Activated CD8-positive, alpha-beta memory T cell treated with anti-CD3 and anti-CD28 coated beads, Interleukin-2, amount 10 ng/mL, durations not matched to agents 7 days and 5 days (primary cell): ENCODE results near the gene VPS26A. TPM values are rescaled to one million over a fixed set of nuclear protein-coding genes. Genes with fewer than 3 reads are reported as not detected.

Source experiments
- ATAC-seq: fragments of 150-1000 bp; cut with Tn5 transposase; one replicate; pipeline ENCODE4 v1.10.0; 2021; ENCODE audit warnings: moderate library complexity
- CTCF ChIA-PET: fragments of 350-600 bp; sonication (Branson Sonifier 250); formaldehyde crosslinking; loops from one replicate; lab custom pipeline; 2021; ENCODE audit warnings: antibody characterized with exemption; lab: Charles Lee
- DNase-seq: peaks from one replicate; pipeline ENCODE4 v3.0.0-alpha.2; 2020
- H3K27ac Mint-ChIP-seq: one replicate; pipeline ENCODE4 v1.8.0; 2021; ENCODE audit warnings: mild to moderate bottlenecking, mixed read lengths
- H3K27me3 Mint-ChIP-seq: one replicate; pipeline ENCODE4 v1.8.0; 2021; ENCODE audit warnings: mixed read lengths
- H3K36me3 Mint-ChIP-seq: one replicate; pipeline ENCODE4 v1.8.0; 2021; ENCODE audit warnings: mild to moderate bottlenecking, mixed read lengths
- H3K4me1 Mint-ChIP-seq: one replicate; pipeline ENCODE4 v1.8.0; 2021; ENCODE audit warnings: mixed read lengths
- H3K4me3 Mint-ChIP-seq: one replicate; pipeline ENCODE4 v1.8.0; 2021; ENCODE audit warnings: mild to moderate bottlenecking, moderate library complexity, mixed read lengths
- H3K9me3 Mint-ChIP-seq: one replicate; pipeline ENCODE4 v1.8.0; 2022; ENCODE audit warnings: low read depth, mixed read lengths
- total RNA-seq, 2 experiments: library from RNA; stranded (reverse); gene quantifications; one replicate each; pipeline ENCODE4 v1.2.3, GENCODE V29; 2021

Gene VPS26A
- total RNA-seq, 2 experiments from 2014 or later, result 53.6 to 58.1 TPM

GRCh38 chr10:69202332-69202731 lies 78.4 kb downstream of the VPS26A start:
- H3K4me3 Mint-ChIP-seq, result peak overlapping the region; percentile 18
- DNase-seq (no peak), ATAC-seq (peak; percentile 40)
- peak overlapping the region; percentile 80 for H3K27ac Mint-ChIP-seq
- no peaks in the 10 kb centered on the region for H3K27me3 Mint-ChIP-seq
- peaks cover 47% of the 10 kb centered on the region for H3K36me3 Mint-ChIP-seq
- peaks cover 66% of the 10 kb centered on the region for H3K4me1 Mint-ChIP-seq
- CTCF ChIA-PET, result interaction anchor here (1.4 to 3.8 kb wide), 2 partner anchors 20 to 77 kb away, joined by 3 to 21 read pairs; no protein-coding TSS in a partner anchor
- no peaks in the 10 kb centered on the region for H3K9me3 Mint-ChIP-seq

GRCh38 chr10:69208761-69209160 lies 84.8 kb downstream of the VPS26A start:
- CTCF ChIA-PET, result interaction anchor here (7.3 kb wide), 1 partner anchor 8 kb away, joined by 65 read pairs; the partner anchor contains the start of gene HKDC1
- H3K9me3 Mint-ChIP-seq, result peaks cover 3% of the 10 kb centered on the region
- peaks cover 46% of the 10 kb centered on the region for H3K36me3 Mint-ChIP-seq
- peaks cover 57% of the 10 kb centered on the region for H3K4me1 Mint-ChIP-seq
- DNase-seq (no peak), ATAC-seq (no peak)
- H3K27ac Mint-ChIP-seq, result no peak overlapping the region
- no peaks in the 10 kb centered on the region for H3K27me3 Mint-ChIP-seq
- no peak overlapping the region for H3K4me3 Mint-ChIP-seq

- DNase-seq (no peak), ATAC-seq (no peak)
- Mint-ChIP-seq H3K4me1 (peaks cover 60% of the 10 kb centered on the region), H3K36me3 (peaks cover 53% of the 10 kb centered on the region), H3K27ac (peak overlapping the region; percentile 1), H3K9me3 (peaks cover 5% of the 10 kb centered on the region), H3K4me3 (no peak overlapping the region), H3K27me3 (no peaks in the 10 kb centered on the region)
- CTCF ChIA-PET, result interaction anchor here (0.7 to 7.3 kb wide), 2 partner anchors 7 to 10 kb away, joined by 3 to 65 read pairs; partner anchors contain the start of gene HKDC1
These were observed 86.0 kb downstream of the VPS26A start for GRCh38 chr10:69209787-69210484.

- CTCF ChIA-PET, result interaction anchor here (0.7 to 1.4 kb wide), 2 partner anchors 9 to 15 kb away, joined by 3 read pairs; partner anchors contain the start of gene HKDC1
These were observed 87.1 kb downstream of the VPS26A start for GRCh38 chr10:69211104-69211503.

GRCh38 chr10:69211524-69211923 lies 87.5 kb downstream of the VPS26A start:
- CTCF ChIA-PET, result interaction anchor here (1.4 kb wide), 1 partner anchor 15 kb away, joined by 3 read pairs; no protein-coding TSS in a partner anchor
- Mint-ChIP-seq H3K27ac (no peak overlapping the region), H3K4me1 (peaks cover 62% of the 10 kb centered on the region)

More at GRCh38 chr10:69211104-69211503, 87.1 kb downstream of the VPS26A start:
- Mint-ChIP-seq H3K4me3 (no peak overlapping the region), H3K36me3 (peaks cover 47% of the 10 kb centered on the region), H3K27ac (no peak overlapping the region), H3K9me3 (peaks cover 5% of the 10 kb centered on the region), H3K4me1 (peaks cover 62% of the 10 kb centered on the region), H3K27me3 (no peaks in the 10 kb centered on the region)
- DNase-seq (no peak), ATAC-seq (no peak)

GRCh38 chr10:69213591-69214311 lies 89.8 kb downstream of the VPS26A start:
- CTCF ChIA-PET, result interaction anchor here (0.5 to 8.2 kb wide), 4 partner anchors 7 to 209 kb away, joined by 3 to 65 read pairs (median 4); no protein-coding TSS in a partner anchor
- Mint-ChIP-seq H3K27me3 (no peaks in the 10 kb centered on the region), H3K36me3 (peaks cover 24% of the 10 kb centered on the region), H3K27ac (peak overlapping the region; percentile 54), H3K4me1 (peaks cover 52% of the 10 kb centered on the region), H3K4me3 (no peak overlapping the region), H3K9me3 (peaks cover 5% of the 10 kb centered on the region)
- no peak for DNase-seq
- no peak for ATAC-seq

More at GRCh38 chr10:69211524-69211923, 87.5 kb downstream of the VPS26A start:
- H3K27me3 Mint-ChIP-seq, result no peaks in the 10 kb centered on the region
- DNase-seq (no peak), ATAC-seq (no peak)
- H3K4me3 Mint-ChIP-seq, result no peak overlapping the region
- H3K36me3 Mint-ChIP-seq, result peaks cover 43% of the 10 kb centered on the region
- H3K9me3 Mint-ChIP-seq, result peaks cover 5% of the 10 kb centered on the region

GRCh38 chr10:69214666-69215131 lies 90.7 kb downstream of the VPS26A start:
- ATAC-seq, result peak; percentile 12
- Mint-ChIP-seq H3K36me3 (peaks cover 16% of the 10 kb centered on the region), H3K27me3 (no peaks in the 10 kb centered on the region), H3K27ac (peak overlapping the region; percentile 78), H3K4me3 (no peak overlapping the region), H3K9me3 (peaks cover 5% of the 10 kb centered on the region), H3K4me1 (peaks cover 48% of the 10 kb centered on the region)
- CTCF ChIA-PET, result interaction anchor here (1.0 to 8.2 kb wide), 4 partner anchors 8 to 210 kb away, joined by 3 to 65 read pairs (median 8); no protein-coding TSS in a partner anchor
- DNase-seq, result no peak

- Mint-ChIP-seq H3K36me3 (peaks cover 16% of the 10 kb centered on the region), H3K9me3 (peaks cover 5% of the 10 kb centered on the region), H3K4me1 (peaks cover 43% of the 10 kb centered on the region), H3K4me3 (peak overlapping the region; percentile 20), H3K27me3 (no peaks in the 10 kb centered on the region), H3K27ac (peak overlapping the region; percentile 78)
- ATAC-seq (peak; percentile 83), DNase-seq (peak; percentile 71)
- CTCF ChIA-PET, result interaction anchor here (1.2 to 8.2 kb wide), 4 partner anchors 9 to 211 kb away, joined by 4 to 65 read pairs (median 8); partner anchors contain the start of gene SUPV3L1
These were observed 91.6 kb downstream of the VPS26A start for GRCh38 chr10:69215405-69216171.

GRCh38 chr10:69216577-69217118 lies 92.7 kb downstream of the VPS26A start:
- Mint-ChIP-seq H3K9me3 (peaks cover 5% of the 10 kb centered on the region), H3K27me3 (no peaks in the 10 kb centered on the region), H3K27ac (peak overlapping the region; percentile 7), H3K4me3 (no peak overlapping the region), H3K4me1 (peaks cover 48% of the 10 kb centered on the region), H3K36me3 (peaks cover 16% of the 10 kb centered on the region)
- DNase-seq (no peak), ATAC-seq (no peak)
- CTCF ChIA-PET, result interaction anchor here (1.0 to 8.2 kb wide), 5 partner anchors 10 to 191 kb away, joined by 3 to 65 read pairs (median 4); partner anchors contain the start of gene SUPV3L1

- no peak overlapping the region for H3K4me3 Mint-ChIP-seq
- H3K36me3 Mint-ChIP-seq, result peaks cover 16% of the 10 kb centered on the region
- ATAC-seq (no peak), DNase-seq (no peak)
- no peak overlapping the region for H3K27ac Mint-ChIP-seq
- CTCF ChIA-PET, result interaction anchor here (1.0 to 8.2 kb wide), 4 partner anchors 9 to 191 kb away, joined by 3 to 65 read pairs (median 4); partner anchors contain the start of gene SUPV3L1
- H3K27me3 Mint-ChIP-seq, result no peaks in the 10 kb centered on the region
- peaks cover 54% of the 10 kb centered on the region for H3K4me1 Mint-ChIP-seq
- H3K9me3 Mint-ChIP-seq, result peaks cover 5% of the 10 kb centered on the region
These were observed 93.3 kb downstream of the VPS26A start for GRCh38 chr10:69217119-69217754.

GRCh38 chr10:69218831-69219230 lies 94.9 kb downstream of the VPS26A start:
- CTCF ChIA-PET, result interaction anchor here (8.2 kb wide), 1 partner anchor 12 kb away, joined by 65 read pairs; no protein-coding TSS in a partner anchor
- Mint-ChIP-seq H3K36me3 (peaks cover 13% of the 10 kb centered on the region), H3K27ac (no peak overlapping the region), H3K9me3 (peaks cover 2% of the 10 kb centered on the region), H3K4me1 (peaks cover 57% of the 10 kb centered on the region), H3K27me3 (no peaks in the 10 kb centered on the region), H3K4me3 (no peak overlapping the region)
- ATAC-seq (no peak), DNase-seq (no peak)
